ENCODE measurements around the gene PCDH1.

DNA sequence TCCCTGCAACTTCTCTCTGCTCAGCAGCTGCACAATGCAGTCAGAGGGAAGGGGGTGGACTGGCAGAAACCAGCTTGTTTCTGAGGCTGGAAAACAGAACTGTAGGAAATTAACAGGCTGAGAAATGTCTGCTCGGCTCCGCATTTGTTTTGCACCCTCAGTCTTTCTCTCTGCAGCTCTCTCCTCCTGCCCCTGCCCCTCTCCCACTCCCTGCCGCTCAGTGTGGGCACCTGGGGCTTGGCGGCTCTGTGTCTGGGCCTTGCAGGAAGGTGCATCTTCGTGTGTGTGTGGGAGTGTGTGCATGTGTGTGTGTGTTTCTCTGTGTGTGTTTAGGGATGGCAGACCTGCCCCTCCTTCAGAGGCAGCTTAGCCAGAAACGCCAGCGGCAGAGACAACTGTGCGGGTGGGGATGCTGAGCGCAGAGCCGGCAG is 53.0 kb downstream of the PCDH1 start:
- TF ChIP-seq MYC (CRISPR knock-in tag; IDR thresholded peaks at IDR 0.05; ENCODE audit: borderline replicate concordance) = no peak
- no peak for TF ChIP-seq ESRRA (CRISPR knock-in tag; IDR thresholded peaks at IDR 0.05; ENCODE audit: low read depth)
- TF ChIP-seq, protein P1, sequence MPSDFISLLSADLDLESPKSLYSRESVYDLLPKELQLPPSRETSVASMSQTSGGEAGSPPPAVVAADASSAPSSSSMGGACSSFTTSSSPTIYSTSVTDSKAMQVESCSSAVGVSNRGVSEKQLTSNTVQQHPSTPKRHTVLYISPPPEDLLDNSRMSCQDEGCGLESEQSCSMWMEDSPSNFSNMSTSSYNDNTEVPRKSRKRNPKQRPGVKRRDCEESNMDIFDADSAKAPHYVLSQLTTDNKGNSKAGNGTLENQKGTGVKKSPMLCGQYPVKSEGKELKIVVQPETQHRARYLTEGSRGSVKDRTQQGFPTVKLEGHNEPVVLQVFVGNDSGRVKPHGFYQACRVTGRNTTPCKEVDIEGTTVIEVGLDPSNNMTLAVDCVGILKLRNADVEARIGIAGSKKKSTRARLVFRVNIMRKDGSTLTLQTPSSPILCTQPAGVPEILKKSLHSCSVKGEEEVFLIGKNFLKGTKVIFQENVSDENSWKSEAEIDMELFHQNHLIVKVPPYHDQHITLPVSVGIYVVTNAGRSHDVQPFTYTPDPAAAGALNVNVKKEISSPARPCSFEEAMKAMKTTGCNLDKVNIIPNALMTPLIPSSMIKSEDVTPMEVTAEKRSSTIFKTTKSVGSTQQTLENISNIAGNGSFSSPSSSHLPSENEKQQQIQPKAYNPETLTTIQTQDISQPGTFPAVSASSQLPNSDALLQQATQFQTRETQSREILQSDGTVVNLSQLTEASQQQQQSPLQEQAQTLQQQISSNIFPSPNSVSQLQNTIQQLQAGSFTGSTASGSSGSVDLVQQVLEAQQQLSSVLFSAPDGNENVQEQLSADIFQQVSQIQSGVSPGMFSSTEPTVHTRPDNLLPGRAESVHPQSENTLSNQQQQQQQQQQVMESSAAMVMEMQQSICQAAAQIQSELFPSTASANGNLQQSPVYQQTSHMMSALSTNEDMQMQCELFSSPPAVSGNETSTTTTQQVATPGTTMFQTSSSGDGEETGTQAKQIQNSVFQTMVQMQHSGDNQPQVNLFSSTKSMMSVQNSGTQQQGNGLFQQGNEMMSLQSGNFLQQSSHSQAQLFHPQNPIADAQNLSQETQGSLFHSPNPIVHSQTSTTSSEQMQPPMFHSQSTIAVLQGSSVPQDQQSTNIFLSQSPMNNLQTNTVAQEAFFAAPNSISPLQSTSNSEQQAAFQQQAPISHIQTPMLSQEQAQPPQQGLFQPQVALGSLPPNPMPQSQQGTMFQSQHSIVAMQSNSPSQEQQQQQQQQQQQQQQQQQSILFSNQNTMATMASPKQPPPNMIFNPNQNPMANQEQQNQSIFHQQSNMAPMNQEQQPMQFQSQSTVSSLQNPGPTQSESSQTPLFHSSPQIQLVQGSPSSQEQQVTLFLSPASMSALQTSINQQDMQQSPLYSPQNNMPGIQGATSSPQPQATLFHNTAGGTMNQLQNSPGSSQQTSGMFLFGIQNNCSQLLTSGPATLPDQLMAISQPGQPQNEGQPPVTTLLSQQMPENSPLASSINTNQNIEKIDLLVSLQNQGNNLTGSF (CRISPR knock-in tag; IDR thresholded peaks at IDR 0.05) = no peak
- no peak for TF ChIP-seq NR2C2 (CRISPR knock-in tag; IDR thresholded peaks at IDR 0.05; ENCODE audit: borderline replicate concordance)
- TF ChIP-seq JUND (CRISPR knock-in tag; IDR thresholded peaks at IDR 0.05) = no peak
- TF ChIP-seq POLR2AphosphoS5 (IDR thresholded peaks at IDR 0.05; ENCODE audit: low read depth, low read length) = no peak
- TF ChIP-seq, protein P2, sequence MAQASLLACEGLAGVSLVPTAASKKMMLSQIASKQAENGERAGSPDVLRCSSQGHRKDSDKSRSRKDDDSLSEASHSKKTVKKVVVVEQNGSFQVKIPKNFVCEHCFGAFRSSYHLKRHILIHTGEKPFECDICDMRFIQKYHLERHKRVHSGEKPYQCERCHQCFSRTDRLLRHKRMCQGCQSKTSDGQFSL (CRISPR knock-in tag; IDR thresholded peaks at IDR 0.05) = no peak
- no peak for TF ChIP-seq TAF1 (CRISPR knock-in tag; IDR thresholded peaks at IDR 0.05)
- no peak for TF ChIP-seq RNF2 (conservative IDR thresholded peaks at IDR 0.05; ENCODE audit: low read depth)
